ENCODE measurements around the gene SIN3A. TPM values are rescaled to one million over a fixed set of nuclear protein-coding genes. Genes with fewer than 3 reads are reported as not detected.

SIN3A gene
- total RNA-seq, 1 donor from 2014 or later = 69.0 TPM

DNA sequence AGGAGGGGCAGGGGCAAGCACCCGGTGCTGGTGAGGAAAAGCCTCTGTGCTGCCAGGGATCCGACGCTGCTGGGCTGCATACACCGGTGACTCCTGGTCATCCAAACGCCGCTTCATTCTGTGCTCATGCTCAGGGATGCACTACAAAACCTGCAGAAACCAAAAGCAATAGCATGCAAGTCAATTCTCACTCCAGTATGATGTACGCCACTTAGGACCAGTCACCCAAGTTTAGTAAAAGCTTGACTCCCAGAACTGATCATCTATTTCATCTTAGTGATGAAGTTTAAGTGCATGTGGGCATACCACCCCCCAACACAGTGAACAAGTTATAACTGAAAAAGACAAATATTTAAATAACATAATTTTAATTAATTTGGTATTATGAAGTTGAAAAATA is 21.2 kb downstream of the SIN3A start:
- Histone ChIP-seq H2AFZ (replicated peaks) (no peak overlapping the region), H3K9me3 (ENCODE audit: low read depth) (no peaks in the 10 kb centered on the region), H3K9ac (no peak overlapping the region), H4K20me1 (ENCODE audit: low read depth) (peaks cover 88% of the 10 kb centered on the region), H3K79me2 (ENCODE audit: low read depth) (peaks cover 100% of the 10 kb centered on the region), H3K4me1 (peaks cover 9% of the 10 kb centered on the region), H3K27me3 (no peaks in the 10 kb centered on the region), H3K36me3 (peaks cover 14% of the 10 kb centered on the region), H3K27ac (no peak overlapping the region), H3K4me2 (no peak overlapping the region), H3F3A (ENCODE audit: low read depth) (peaks cover 3% of the 10 kb centered on the region), H3K4me3 (no peak overlapping the region)
- DNase-seq (ENCODE audit: low spot score) = no peak
- Mint-ChIP-seq H3K9me3 (no peaks in the 10 kb centered on the region), H3K4me1 (no peaks in the 10 kb centered on the region), H3K27me3 (ENCODE audit: insufficient read depth, low read depth) (no peaks in the 10 kb centered on the region), H3K27ac (no peak overlapping the region), H3K4me3 (no peak overlapping the region), H3K36me3 (peaks cover 16% of the 10 kb centered on the region)
- TF ChIP-seq EZH2phosphoT487 (IDR thresholded peaks at IDR 0.05) (no peak), EZH2 (IDR thresholded peaks at IDR 0.05) (no peak)

DNA sequence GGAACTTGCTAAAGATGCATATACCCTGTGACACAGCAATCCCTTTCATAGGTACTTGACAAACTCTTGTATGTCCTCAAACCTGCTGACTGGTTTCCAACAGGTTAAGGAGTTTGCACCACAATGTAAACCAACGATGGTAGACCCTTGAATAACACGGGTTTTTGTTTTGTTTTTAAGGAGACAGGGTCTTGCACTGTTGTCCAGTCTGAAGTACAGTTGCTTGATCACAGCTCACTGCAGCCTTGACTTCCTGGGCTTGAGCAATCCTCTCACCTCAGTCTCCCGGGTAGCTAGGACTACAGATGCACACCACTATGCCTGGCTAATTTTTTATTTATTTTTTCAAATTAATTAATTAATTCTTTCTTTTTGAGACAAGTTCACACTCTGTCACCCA is 23.3 kb downstream of the SIN3A start:
- H2AFZ ChIP-seq (replicated peaks) = no peak overlapping the region
- no peak for TF ChIP-seq EZH2 (IDR thresholded peaks at IDR 0.05)
- H3K4me3 ChIP-seq = no peak overlapping the region
- H3K4me3 Mint-ChIP-seq = no peak overlapping the region
- H3K27ac Mint-ChIP-seq = no peak overlapping the region
- no peak overlapping the region for H3K27ac ChIP-seq
- H3K27me3 ChIP-seq = no peaks in the 10 kb centered on the region
- no peaks in the 10 kb centered on the region for H3K27me3 Mint-ChIP-seq (ENCODE audit: insufficient read depth, low read depth)
- no peak overlapping the region for H3K4me2 ChIP-seq
- H3K4me1 ChIP-seq = peaks cover 9% of the 10 kb centered on the region
- no peaks in the 10 kb centered on the region for H3K9me3 Mint-ChIP-seq
- H3K36me3 Mint-ChIP-seq = peaks cover 16% of the 10 kb centered on the region
- no peaks in the 10 kb centered on the region for H3F3A ChIP-seq (ENCODE audit: low read depth)
- H3K9me3 ChIP-seq (ENCODE audit: low read depth) = no peaks in the 10 kb centered on the region
- H3K79me2 ChIP-seq (ENCODE audit: low read depth) = peaks cover 100% of the 10 kb centered on the region
- peaks cover 14% of the 10 kb centered on the region for H3K36me3 ChIP-seq
- H3K4me1 Mint-ChIP-seq = no peaks in the 10 kb centered on the region
- no peak overlapping the region for H3K9ac ChIP-seq
- peaks cover 70% of the 10 kb centered on the region for H4K20me1 ChIP-seq (ENCODE audit: low read depth)
- no peak for DNase-seq (ENCODE audit: low spot score)

DNA sequence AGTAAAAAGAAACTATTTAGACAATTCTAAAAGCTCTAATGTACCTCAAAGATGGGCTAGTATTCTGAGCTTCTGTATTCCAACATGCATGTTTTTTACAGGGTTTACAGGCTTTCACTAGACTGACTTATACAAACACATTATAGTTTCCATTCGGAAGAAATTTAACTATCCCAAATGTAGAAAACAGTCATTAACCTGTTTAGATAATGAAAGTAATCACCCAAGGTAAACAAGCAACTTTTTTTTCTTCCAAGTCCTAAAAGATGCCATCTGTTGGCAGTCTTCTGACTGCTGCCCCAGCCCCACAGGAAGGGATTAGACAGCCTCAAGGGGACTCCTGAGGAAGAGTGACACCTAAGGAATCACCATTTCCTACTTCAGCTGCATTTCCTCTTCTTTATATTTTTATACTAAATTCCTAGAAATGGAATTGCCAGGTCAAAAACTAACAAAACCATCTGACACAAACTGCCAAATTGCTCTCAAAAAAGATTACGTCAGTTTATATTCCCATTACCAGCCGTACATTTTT is 25.5 kb downstream of the SIN3A start:
- Histone ChIP-seq H3K4me3 (no peak overlapping the region), H3K9ac (no peak overlapping the region), H4K20me1 (ENCODE audit: low read depth) (peaks cover 53% of the 10 kb centered on the region), H2AFZ (replicated peaks) (no peak overlapping the region), H3K4me1 (no peaks in the 10 kb centered on the region), H3K27ac (no peak overlapping the region), H3K4me2 (no peak overlapping the region), H3K36me3 (peaks cover 14% of the 10 kb centered on the region), H3K27me3 (no peaks in the 10 kb centered on the region), H3K9me3 (ENCODE audit: low read depth) (no peaks in the 10 kb centered on the region), H3K79me2 (ENCODE audit: low read depth) (peaks cover 93% of the 10 kb centered on the region), H3F3A (ENCODE audit: low read depth) (no peaks in the 10 kb centered on the region)
- H3K4me3 Mint-ChIP-seq = no peak overlapping the region
- no peak for DNase-seq (ENCODE audit: low spot score)
- H3K9me3 Mint-ChIP-seq = no peaks in the 10 kb centered on the region
- TF ChIP-seq EZH2phosphoT487 (IDR thresholded peaks at IDR 0.05) (no peak), EZH2 (IDR thresholded peaks at IDR 0.05) (no peak)
- TF ChIP-seq, protein P1, sequence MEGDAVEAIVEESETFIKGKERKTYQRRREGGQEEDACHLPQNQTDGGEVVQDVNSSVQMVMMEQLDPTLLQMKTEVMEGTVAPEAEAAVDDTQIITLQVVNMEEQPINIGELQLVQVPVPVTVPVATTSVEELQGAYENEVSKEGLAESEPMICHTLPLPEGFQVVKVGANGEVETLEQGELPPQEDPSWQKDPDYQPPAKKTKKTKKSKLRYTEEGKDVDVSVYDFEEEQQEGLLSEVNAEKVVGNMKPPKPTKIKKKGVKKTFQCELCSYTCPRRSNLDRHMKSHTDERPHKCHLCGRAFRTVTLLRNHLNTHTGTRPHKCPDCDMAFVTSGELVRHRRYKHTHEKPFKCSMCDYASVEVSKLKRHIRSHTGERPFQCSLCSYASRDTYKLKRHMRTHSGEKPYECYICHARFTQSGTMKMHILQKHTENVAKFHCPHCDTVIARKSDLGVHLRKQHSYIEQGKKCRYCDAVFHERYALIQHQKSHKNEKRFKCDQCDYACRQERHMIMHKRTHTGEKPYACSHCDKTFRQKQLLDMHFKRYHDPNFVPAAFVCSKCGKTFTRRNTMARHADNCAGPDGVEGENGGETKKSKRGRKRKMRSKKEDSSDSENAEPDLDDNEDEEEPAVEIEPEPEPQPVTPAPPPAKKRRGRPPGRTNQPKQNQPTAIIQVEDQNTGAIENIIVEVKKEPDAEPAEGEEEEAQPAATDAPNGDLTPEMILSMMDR (IDR thresholded peaks at IDR 0.05) = no peak
- peaks cover 27% of the 10 kb centered on the region for H3K36me3 Mint-ChIP-seq
- no peaks in the 10 kb centered on the region for H3K27me3 Mint-ChIP-seq (ENCODE audit: insufficient read depth, low read depth)
- H3K4me1 Mint-ChIP-seq = no peaks in the 10 kb centered on the region
- no peak overlapping the region for H3K27ac Mint-ChIP-seq

DNA sequence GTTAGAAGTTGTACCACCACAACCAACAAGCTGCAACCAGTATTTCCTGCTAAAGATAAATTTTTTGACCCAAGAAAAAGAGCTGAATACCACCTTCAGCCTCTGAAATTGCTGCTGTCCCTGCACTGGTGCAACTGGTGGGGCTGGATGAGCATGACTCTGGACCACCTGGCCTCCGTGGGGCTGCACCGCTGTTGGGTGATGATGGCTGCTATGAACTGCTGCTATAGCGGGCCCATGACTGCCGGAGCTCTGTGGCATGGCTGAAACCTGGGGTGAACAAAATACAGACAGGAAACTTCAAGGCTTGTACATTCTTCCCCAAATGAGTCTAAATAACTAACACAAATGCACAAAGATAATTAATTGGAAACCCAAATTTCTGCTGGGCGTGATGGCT is 28.9 kb downstream of the SIN3A start:
- no peaks in the 10 kb centered on the region for H3K9me3 Mint-ChIP-seq
- DNase-seq (ENCODE audit: low spot score) = no peak
- Histone ChIP-seq H4K20me1 (ENCODE audit: low read depth) (peaks cover 36% of the 10 kb centered on the region), H3K9ac (no peak overlapping the region), H3K4me3 (no peak overlapping the region), H3K79me2 (ENCODE audit: low read depth) (peaks cover 64% of the 10 kb centered on the region), H3K36me3 (peaks cover 11% of the 10 kb centered on the region), H2AFZ (replicated peaks) (no peak overlapping the region), H3K4me1 (no peaks in the 10 kb centered on the region), H3K27me3 (no peaks in the 10 kb centered on the region), H3K9me3 (ENCODE audit: low read depth) (no peaks in the 10 kb centered on the region), H3K4me2 (no peak overlapping the region), H3F3A (ENCODE audit: low read depth) (no peaks in the 10 kb centered on the region), H3K27ac (no peak overlapping the region)
- no peak overlapping the region for H3K4me3 Mint-ChIP-seq
- H3K27me3 Mint-ChIP-seq (ENCODE audit: insufficient read depth, low read depth) = no peaks in the 10 kb centered on the region
- H3K27ac Mint-ChIP-seq = no peak overlapping the region
- H3K4me1 Mint-ChIP-seq = no peaks in the 10 kb centered on the region
- no peak for TF ChIP-seq EZH2phosphoT487 (IDR thresholded peaks at IDR 0.05)
- TF ChIP-seq, protein P1 (IDR thresholded peaks at IDR 0.05) = no peak
- TF ChIP-seq EZH2 (IDR thresholded peaks at IDR 0.05) = no peak
- H3K36me3 Mint-ChIP-seq = peaks cover 17% of the 10 kb centered on the region
